Ureter (tissue), 1 donor: ENCODE data around the gene KCNQ1. TPM values are rescaled to one million over a fixed set of nuclear protein-coding genes. Genes with fewer than 3 reads are reported as not detected.

Source experiments
- DNase-seq: peaks from one replicate; pipeline ENCODE4 v3.0.0-alpha.2; 2020; ENCODE audit warnings: low spot score
- total RNA-seq: library from RNA; stranded (reverse); gene quantifications from one replicate; pipeline ENCODE4 v1.2.4, GENCODE V29; 2023
- donor health status: DM: yes; HTN: yes; CAD: no.

Gene KCNQ1
- total RNA-seq, 1 donor from 2014 or later, result 63.0 TPM

DNA sequence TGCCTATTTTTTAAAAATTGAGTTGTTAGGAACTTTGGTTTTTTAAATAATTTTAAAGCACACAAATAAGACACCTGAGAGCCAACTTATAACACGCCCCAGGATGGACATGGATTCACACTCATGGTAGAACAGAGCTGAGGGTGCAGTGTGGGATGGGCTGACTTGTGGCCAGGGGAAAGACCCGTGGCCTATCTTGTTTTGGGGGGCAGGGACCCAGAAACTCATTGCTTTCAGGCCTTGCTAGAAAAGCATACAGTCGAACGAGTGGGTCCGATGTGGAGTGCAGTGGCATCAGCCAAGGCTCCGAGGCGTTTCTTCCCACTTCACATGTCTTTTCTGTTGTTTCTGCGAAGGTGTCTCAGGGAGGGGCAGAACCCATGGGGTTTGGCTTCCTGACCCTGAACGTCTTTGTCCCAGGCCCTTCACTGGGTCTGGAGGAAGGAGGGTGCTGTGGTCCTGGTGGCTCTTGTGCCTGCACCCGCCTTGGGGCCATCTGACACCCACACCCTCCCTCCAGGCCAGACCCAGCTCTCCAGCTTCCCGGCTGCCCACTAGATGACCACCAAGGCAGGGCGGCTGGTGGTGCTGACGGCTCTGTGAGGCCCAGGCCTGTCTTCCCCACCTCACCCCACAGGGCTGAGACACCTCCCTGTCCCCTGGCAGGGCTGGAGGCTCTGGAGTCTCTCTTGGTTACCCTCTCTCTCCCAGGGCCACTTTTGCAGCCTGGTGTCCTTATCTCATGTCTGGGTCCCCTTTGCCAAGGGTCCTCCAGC lies 120.8 kb downstream of the KCNQ1 start:
- no peak for DNase-seq

GRCh38 chr11:2566223-2567025 lies 121.6 kb downstream of the KCNQ1 start:
- DNase-seq, result no peak

GRCh38 chr11:2567026-2567671 lies 122.3 kb downstream of the KCNQ1 start:
- DNase-seq, result no peak

GRCh38 chr11:2569321-2569721 lies 124.5 kb downstream of the KCNQ1 start:
- DNase-seq, result no peak

DNA sequence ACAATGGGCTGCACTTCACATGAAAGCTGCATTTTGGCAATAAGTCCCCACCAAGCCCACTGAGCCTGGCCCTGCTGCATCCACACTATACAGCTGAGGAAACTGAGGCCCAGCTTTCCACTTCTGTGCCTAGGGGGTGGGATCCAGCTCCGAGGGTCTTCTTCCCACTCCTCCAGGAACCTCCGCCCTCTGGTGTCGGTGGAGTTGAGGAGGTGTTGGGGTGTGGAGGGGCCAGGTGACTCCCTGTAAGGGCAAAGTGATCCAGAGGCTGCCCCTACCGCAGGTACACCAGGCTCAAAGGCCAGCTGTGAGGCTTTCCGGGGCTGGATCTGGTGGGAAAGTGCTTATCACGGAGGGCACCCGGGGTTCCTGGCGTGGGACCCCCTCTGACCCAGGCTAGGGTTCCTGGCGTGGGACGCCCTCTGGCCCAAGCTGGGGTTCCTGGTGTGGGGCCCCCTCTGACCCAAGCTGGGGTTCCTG lies 125.0 kb downstream of the KCNQ1 start:
- no peak for DNase-seq

DNA sequence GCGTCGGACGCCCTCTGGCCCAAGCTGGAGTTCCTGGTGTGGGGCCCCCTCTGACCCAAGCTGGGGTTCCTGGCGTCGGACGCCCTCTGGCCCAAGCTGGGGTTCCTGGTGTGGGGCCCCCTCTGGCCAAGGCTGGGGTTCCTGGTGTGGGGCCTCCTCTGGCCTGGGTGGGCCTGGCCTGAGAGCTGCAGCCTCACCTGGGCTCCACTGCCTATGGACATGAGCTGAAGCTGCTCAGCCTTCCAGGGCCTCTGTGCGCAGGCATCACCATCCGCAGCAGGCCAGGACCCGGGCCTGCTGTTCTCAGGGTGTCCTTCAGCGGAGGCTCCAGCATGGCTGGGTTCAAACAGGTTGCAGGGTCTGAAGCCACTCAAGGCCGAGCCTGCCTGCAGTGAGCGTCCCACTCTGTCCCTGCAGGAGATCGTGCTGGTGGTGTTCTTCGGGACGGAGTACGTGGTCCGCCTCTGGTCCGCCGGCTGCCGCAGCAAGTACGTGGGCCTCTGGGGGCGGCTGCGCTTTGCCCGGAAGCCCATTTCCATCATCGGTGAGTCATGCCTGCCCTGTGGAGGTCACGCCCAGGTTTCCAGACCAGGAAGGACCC lies 125.5 kb downstream of the KCNQ1 start:
- no peak for DNase-seq

GRCh38 chr11:2570841-2571597 lies 126.2 kb downstream of the KCNQ1 start:
- DNase-seq, result no peak

DNA sequence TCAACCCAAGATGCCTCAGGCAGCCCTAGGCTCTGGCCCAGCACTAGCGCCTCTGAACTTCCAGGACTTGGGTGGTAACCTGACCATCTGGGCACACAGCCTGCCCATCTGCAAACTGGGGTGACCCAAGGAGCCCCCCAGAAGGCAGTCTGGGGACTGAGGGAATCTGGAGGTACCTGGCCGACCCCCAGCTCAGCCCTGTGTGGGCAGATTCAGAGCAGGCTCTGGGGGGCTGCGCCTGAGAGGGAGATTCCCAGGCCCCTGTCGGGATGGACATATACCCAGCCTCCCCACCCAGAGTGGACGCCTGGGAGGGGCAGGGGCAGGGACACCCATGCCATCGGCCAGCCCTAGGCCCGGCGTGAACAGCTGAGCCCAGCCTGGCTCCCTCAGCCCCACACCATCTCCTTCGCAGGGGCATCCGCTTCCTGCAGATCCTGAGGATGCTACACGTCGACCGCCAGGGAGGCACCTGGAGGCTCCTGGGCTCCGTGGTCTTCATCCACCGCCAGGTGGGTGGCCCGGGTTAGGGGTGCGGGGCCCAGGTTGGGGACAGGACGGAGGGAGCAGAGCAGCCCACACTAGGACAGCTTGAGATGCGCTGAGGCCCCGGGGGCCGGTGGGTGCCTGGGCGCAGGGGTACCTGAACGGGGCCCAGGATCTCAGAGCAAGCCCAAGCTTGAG lies 126.9 kb downstream of the KCNQ1 start:
- no peak for DNase-seq

- DNase-seq, result no peak
Observed at GRCh38 chr11:2572491-2573239, 127.9 kb downstream of the KCNQ1 start.

- DNase-seq, result no peak
Observed at GRCh38 chr11:2573240-2574042, 128.6 kb downstream of the KCNQ1 start.

DNA sequence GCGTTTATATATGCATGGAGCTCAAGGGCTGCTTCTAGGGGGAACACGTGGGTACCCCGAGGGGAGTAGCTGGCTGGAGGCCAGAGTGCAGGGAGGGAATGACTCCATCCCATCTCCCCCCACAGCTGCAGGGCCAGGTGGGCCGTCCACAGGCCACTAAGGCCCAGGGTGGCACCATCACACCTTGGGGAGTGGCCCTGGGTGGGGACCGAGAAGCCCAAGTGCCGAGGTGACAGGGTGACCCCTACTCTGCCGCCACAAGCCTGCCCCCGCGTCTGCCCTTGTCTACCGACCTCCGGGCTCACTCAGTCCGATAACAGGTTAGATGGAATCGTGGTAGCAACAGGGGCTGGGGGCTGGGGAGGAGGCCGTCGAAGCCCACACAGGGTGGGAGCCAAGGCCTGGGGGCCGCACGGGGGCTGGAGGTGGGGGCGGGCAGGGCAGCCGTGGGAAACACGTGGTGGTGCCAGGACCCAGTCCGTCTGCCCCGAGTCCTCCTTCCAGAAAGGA lies 129.3 kb downstream of the KCNQ1 start:
- no peak for DNase-seq

- no peak for DNase-seq
Observed at GRCh38 chr11:2574553-2575535, 130.0 kb downstream of the KCNQ1 start.

GRCh38 chr11:2575591-2576051 lies 130.8 kb downstream of the KCNQ1 start:
- no peak for DNase-seq

DNA sequence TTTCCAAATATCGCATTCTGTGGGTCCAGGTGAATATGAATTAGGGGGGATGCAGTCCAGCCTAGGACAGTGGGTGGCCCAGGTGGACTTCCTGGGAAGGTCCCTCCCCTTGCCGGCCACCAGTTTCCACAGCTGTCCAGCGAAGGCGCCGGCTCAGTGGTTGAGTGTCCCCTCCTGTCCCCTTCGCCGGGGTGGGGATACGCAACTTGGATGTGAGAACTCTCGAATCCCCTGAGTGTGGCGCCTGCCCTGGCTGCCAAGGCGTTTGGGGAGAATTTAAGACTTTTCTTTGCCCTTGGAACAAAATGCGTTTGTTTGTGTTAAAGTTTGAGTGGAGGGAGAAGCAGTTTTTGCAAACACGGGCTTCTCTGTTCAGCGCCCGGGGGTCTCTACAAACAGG lies 131.3 kb downstream of the KCNQ1 start:
- peak; percentile 40 for DNase-seq

GRCh38 chr11:2576549-2576948 lies 131.7 kb downstream of the KCNQ1 start:
- DNase-seq, result no peak

DNA sequence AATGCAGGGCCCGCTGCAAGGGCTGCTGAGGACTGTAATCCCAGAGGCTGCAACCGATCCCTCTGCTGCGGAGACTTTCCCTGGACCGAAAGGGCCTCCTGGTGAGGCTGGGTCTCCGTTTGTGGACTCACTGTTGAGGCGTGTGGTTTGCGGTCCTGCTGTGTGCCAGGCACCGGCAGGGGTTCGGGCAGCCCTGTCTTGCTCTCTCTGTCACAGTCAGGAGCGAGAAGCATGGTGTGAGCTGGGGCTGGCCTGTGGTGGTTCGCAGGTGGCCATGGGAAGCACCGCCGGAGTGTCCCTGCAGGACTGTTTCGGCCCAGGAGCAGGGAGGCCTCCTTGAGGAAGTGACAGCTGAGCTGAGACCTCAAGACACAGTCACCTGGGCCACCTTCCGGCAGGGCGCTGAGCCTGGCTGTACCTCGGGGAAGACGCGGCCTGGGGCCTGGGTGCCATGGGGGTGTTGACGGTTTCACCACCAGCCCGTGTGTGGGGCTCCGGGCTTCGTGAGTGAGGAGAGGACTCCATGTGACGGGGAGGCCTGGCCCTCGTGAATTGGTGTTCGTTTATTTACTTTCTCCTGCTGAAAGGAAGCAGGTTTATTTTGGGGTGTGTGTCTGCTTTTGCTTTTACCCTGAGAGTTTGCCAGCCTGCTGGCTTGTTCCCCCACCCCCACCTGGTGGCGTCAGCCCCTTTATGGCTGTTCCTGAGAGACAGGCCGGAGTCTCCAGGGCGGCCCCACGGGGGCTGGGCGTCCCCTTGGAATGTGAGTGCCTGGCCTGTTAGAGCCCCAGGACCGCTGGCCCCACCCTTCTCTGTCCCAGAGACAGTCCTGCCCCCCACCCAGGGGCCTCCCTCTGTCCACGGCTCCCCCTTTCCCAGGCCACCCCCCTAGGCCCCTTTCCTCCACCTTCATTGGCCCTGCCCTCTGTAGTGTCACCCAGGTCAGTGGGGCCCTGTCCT lies 132.5 kb downstream of the KCNQ1 start:
- DNase-seq, result peak; percentile 42
